Activated B cell treated with CpG ODN at 0.5 μM for 24 hours (primary cell): Measurements from ENCODE around the gene CENPP. TPM values are rescaled to one million over a fixed set of nuclear protein-coding genes. Genes with fewer than 3 reads are reported as not detected.

Experiments used
- ATAC-seq: fragments of 200-7000 bp; cut with Tn5 transposase; one replicate; pipeline ENCODE4 v1.10.0; 2021; ENCODE audit warnings: low read depth, mild to moderate bottlenecking, moderate library complexity
- CTCF ChIA-PET: fragments of 350-600 bp; sonication (Branson Sonifier 250); formaldehyde crosslinking; loops from one replicate; lab custom pipeline; 2021; ENCODE audit warnings: antibody characterized with exemption; lab: Charles Lee
- POLR2A ChIA-PET: fragments of 350-600 bp; sonication (Branson Sonifier 250); formaldehyde crosslinking; loops from one replicate; lab custom pipeline; 2021; ENCODE audit warnings: antibody characterized with exemption; lab: Charles Lee
- DNase-seq: peaks from one replicate; pipeline ENCODE4 v3.0.0; 2022
- H3K27ac Mint-ChIP-seq: one replicate; pipeline ENCODE4 v1.8.0; 2020; ENCODE audit warnings: mixed read lengths
- H3K27me3 Mint-ChIP-seq: one replicate; pipeline ENCODE4 v1.8.0; 2021; ENCODE audit warnings: mixed read lengths
- H3K36me3 Mint-ChIP-seq: one replicate; pipeline ENCODE4 v1.8.0; 2021; ENCODE audit warnings: low read depth, mixed read lengths
- H3K4me1 Mint-ChIP-seq: one replicate; pipeline ENCODE4 v1.8.0; 2021; ENCODE audit warnings: mixed read lengths
- H3K4me3 Mint-ChIP-seq: one replicate; pipeline ENCODE4 v1.8.0; 2020; ENCODE audit warnings: mild to moderate bottlenecking, mixed read lengths
- H3K9me3 Mint-ChIP-seq: one replicate; pipeline ENCODE4 v1.8.0; 2020; ENCODE audit warnings: mixed read lengths
- intact Hi-C: fragments of 100-400 bp; cut with micrococcal nuclease; formaldehyde crosslinking; loops from one replicate; pipeline ENCODE4 v1.15.1; 2024
- total RNA-seq: library from RNA; stranded (reverse); gene quantifications from 2 replicates; pipeline ENCODE4 v1.2.3, GENCODE V29; 2022
- TF ChIP-seq, protein P1 (sequence below): fragments of 200-600 bp; IDR thresholded peaks from one replicate; pipeline ENCODE4 v1.8.0; 2022; ENCODE audit warnings: antibody characterized with exemption, mild to moderate bottlenecking

CENPP gene
- total RNA-seq, 1 donor from 2014 or later = 5.7 TPM

DNA sequence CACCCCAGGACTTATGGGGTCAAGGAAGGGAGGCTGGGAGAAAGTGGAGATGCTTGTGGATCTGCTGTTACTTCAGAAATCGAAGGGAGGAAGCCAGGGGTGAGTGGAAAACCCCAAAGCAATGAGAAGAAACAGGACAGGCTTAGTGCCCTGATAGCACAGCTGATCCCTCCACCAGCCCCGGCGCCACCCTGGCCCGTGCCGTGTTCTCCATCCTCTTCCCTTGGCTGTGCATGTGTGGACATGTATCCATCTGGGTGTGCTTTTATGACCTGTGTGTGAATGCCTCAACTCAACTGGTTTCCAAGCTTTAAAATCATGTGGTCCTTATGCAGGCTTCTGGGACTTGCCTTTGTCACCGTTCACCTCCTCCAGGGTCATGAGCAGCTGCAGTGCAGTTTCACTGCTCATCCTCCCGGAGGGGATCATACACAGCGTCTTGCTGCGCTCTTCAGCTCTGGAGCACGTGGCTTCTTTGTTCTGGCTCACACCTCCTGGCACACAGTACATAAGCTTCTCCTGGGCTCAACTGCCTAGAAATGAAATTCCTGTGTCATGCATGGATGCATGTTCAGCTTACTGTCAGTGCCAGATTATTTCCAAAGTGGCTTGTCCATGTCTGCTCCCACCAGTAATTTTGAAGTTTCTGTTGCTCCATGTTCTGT, 286.0 kb downstream of the CENPP start:
- H3K9me3 Mint-ChIP-seq = no peaks in the 10 kb centered on the region
- POLR2A ChIA-PET = no interaction called here
- intact Hi-C loops = no loop called here
- H3K36me3 Mint-ChIP-seq = peaks cover 59% of the 10 kb centered on the region
- DNase-seq = no peak
- H3K4me3 Mint-ChIP-seq = no peak overlapping the region
- H3K27me3 Mint-ChIP-seq = no peaks in the 10 kb centered on the region
- no peaks in the 10 kb centered on the region for H3K4me1 Mint-ChIP-seq
- TF ChIP-seq, protein P1, sequence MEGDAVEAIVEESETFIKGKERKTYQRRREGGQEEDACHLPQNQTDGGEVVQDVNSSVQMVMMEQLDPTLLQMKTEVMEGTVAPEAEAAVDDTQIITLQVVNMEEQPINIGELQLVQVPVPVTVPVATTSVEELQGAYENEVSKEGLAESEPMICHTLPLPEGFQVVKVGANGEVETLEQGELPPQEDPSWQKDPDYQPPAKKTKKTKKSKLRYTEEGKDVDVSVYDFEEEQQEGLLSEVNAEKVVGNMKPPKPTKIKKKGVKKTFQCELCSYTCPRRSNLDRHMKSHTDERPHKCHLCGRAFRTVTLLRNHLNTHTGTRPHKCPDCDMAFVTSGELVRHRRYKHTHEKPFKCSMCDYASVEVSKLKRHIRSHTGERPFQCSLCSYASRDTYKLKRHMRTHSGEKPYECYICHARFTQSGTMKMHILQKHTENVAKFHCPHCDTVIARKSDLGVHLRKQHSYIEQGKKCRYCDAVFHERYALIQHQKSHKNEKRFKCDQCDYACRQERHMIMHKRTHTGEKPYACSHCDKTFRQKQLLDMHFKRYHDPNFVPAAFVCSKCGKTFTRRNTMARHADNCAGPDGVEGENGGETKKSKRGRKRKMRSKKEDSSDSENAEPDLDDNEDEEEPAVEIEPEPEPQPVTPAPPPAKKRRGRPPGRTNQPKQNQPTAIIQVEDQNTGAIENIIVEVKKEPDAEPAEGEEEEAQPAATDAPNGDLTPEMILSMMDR = no peak
- no peak for ATAC-seq
- H3K27ac Mint-ChIP-seq = no peak overlapping the region
- CTCF ChIA-PET = no interaction called here

DNA sequence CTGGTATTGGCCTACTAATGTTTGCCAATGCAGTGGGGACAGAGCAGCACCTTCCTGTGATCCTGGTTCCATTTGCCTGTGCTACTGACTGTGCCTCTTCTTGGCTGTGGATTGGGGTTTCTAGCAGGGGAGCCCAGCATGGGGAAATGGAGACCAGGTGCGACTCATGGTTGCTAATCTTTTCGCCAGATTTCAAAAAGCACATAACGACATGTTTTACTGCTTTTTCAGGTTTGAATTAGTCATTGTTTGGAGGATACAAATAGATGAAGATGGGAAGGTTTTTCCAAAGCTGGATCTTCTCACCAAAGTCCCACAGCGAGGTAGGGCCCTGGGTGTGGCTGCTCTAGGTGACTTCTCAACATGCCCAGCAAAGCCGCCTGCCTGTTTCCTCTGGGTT, 286.5 kb downstream of the CENPP start:
- H3K4me3 Mint-ChIP-seq = no peak overlapping the region
- ATAC-seq (no peak), DNase-seq (no peak)
- intact Hi-C loops = no loop called here
- peaks cover 61% of the 10 kb centered on the region for H3K36me3 Mint-ChIP-seq
- H3K9me3 Mint-ChIP-seq = no peaks in the 10 kb centered on the region
- no peaks in the 10 kb centered on the region for H3K4me1 Mint-ChIP-seq
- POLR2A ChIA-PET = no interaction called here
- H3K27ac Mint-ChIP-seq = no peak overlapping the region
- H3K27me3 Mint-ChIP-seq = no peaks in the 10 kb centered on the region
- CTCF ChIA-PET = no interaction called here
- TF ChIP-seq, protein P1 = no peak

GRCh38 chr9:92612816-92613215, 287.1 kb downstream of the CENPP start:
- no peaks in the 10 kb centered on the region for H3K9me3 Mint-ChIP-seq
- H3K4me3 Mint-ChIP-seq = no peak overlapping the region
- no peaks in the 10 kb centered on the region for H3K27me3 Mint-ChIP-seq
- ATAC-seq (no peak), DNase-seq (no peak)
- ChIA-PET CTCF (no interaction called here), POLR2A (no interaction called here)
- no peak overlapping the region for H3K27ac Mint-ChIP-seq
- intact Hi-C loops = no loop called here
- no peaks in the 10 kb centered on the region for H3K4me1 Mint-ChIP-seq
- TF ChIP-seq, protein P1 = no peak
- peaks cover 66% of the 10 kb centered on the region for H3K36me3 Mint-ChIP-seq

DNA sequence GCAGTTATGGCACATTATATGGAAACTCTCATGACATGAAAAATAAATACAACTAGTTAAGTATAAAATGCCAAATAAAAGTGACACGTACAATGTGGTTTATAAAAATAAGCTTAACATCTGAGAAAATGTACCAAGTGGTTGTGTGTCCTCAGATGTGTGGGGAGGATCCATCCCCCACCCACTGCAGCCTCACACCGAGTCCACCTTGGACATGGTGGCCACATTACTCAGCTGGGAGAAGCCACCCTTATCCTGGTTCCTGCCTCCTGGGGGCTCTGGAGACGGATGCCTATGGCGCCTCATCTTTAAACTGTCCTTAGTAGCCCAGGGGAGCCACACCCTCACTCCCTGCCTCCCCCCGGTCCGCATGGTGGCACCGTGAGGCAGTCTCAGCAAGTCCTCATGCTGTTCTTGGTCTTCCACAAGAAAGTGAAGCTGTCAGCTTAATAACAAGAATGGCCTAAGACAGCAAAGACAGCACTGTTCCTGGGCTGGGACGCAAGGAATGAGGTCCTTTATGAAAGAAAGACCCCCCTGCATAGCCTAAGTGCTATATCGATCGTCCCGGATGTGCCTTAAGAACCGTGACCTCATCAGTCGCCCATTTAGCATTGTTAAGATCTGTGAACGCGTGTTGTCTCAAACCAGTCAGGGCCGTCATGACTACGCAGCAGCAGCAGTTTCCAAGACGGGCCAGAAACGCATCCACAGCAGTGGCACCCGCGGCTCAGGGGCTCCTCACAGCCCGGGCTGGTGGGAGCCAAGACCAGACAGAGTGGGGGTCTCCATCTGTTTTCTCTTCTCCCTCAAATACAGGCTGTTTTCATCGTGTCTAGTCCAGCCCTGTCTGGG, 287.7 kb downstream of the CENPP start:
- no peak for DNase-seq
- Mint-ChIP-seq H3K4me3 (no peak overlapping the region), H3K27ac (no peak overlapping the region), H3K36me3 (peaks cover 71% of the 10 kb centered on the region), H3K27me3 (no peaks in the 10 kb centered on the region), H3K4me1 (no peaks in the 10 kb centered on the region), H3K9me3 (no peaks in the 10 kb centered on the region)
- TF ChIP-seq, protein P1 = no peak
- CTCF ChIA-PET = no interaction called here
- ATAC-seq = no peak
- POLR2A ChIA-PET = no interaction called here
- intact Hi-C loops = no loop called here

- intact Hi-C loops = no loop called here
- CTCF ChIA-PET = no interaction called here
- H3K27me3 Mint-ChIP-seq = no peaks in the 10 kb centered on the region
- H3K27ac Mint-ChIP-seq = no peak overlapping the region
- TF ChIP-seq, protein P1 = no peak
- DNase-seq = no peak
- H3K36me3 Mint-ChIP-seq = peaks cover 78% of the 10 kb centered on the region
- no peaks in the 10 kb centered on the region for H3K9me3 Mint-ChIP-seq
- no peak for ATAC-seq
- POLR2A ChIA-PET = no interaction called here
- H3K4me3 Mint-ChIP-seq = no peak overlapping the region
- no peaks in the 10 kb centered on the region for H3K4me1 Mint-ChIP-seq
Measured at GRCh38 chr9:92614123-92614510, 288.4 kb downstream of the CENPP start.
